ENCODE measurements around the gene FAM151A.

Gene FAM151A

GRCh38 chr1:54652168-54652567 is 28.8 kb upstream of the FAM151A start:
- no peak for TF ChIP-seq CTCF (IDR thresholded peaks at IDR 0.05; ENCODE audit: insufficient read depth, low read length, poor library complexity, severe bottlenecking)
- Histone ChIP-seq H3K27me3 (replicated peaks; ENCODE audit: control insufficient read depth, insufficient read depth, low read length) (no peaks in the 10 kb centered on the region), H3K4me3 (replicated peaks; ENCODE audit: low read depth, low read length) (no peak overlapping the region), H3K36me3 (ENCODE audit: control insufficient read depth, insufficient read depth, low read length) (no peaks in the 10 kb centered on the region)
- no peak for DNase-seq (ENCODE audit: extremely low read depth, insufficient read length)

- H3K4me3 ChIP-seq (replicated peaks; ENCODE audit: low read depth, low read length) = no peak overlapping the region
- H3K27me3 ChIP-seq (replicated peaks; ENCODE audit: control insufficient read depth, insufficient read depth, low read length) = no peaks in the 10 kb centered on the region
- no peak for DNase-seq (ENCODE audit: extremely low read depth, insufficient read length)
Measured at GRCh38 chr1:54651608-54652007, 28.3 kb upstream of the FAM151A start.

GRCh38 chr1:54650417-54650816 is 27.1 kb upstream of the FAM151A start:
- Histone ChIP-seq H3K27me3 (replicated peaks; ENCODE audit: control insufficient read depth, insufficient read depth, low read length) (no peaks in the 10 kb centered on the region), H3K4me3 (replicated peaks; ENCODE audit: low read depth, low read length) (no peak overlapping the region), H3K36me3 (ENCODE audit: control insufficient read depth, insufficient read depth, low read length) (no peaks in the 10 kb centered on the region)
- TF ChIP-seq CTCF (IDR thresholded peaks at IDR 0.05; ENCODE audit: insufficient read depth, low read length, poor library complexity, severe bottlenecking) = no peak
- no peak for DNase-seq (ENCODE audit: extremely low read depth, insufficient read length)

More at GRCh38 chr1:54651608-54652007, 28.3 kb upstream of the FAM151A start:
- H3K36me3 ChIP-seq (ENCODE audit: control insufficient read depth, insufficient read depth, low read length) = no peaks in the 10 kb centered on the region
- TF ChIP-seq CTCF (IDR thresholded peaks at IDR 0.05; ENCODE audit: insufficient read depth, low read length, poor library complexity, severe bottlenecking) = no peak

GRCh38 chr1:54649921-54650320 is 26.6 kb upstream of the FAM151A start:
- Histone ChIP-seq H3K27me3 (replicated peaks; ENCODE audit: control insufficient read depth, insufficient read depth, low read length) (no peaks in the 10 kb centered on the region), H3K4me3 (replicated peaks; ENCODE audit: low read depth, low read length) (no peak overlapping the region), H3K36me3 (ENCODE audit: control insufficient read depth, insufficient read depth, low read length) (no peaks in the 10 kb centered on the region)
- no peak for DNase-seq (ENCODE audit: extremely low read depth, insufficient read length)
- no peak for TF ChIP-seq CTCF (IDR thresholded peaks at IDR 0.05; ENCODE audit: insufficient read depth, low read length, poor library complexity, severe bottlenecking)

- no peak for DNase-seq (ENCODE audit: extremely low read depth, insufficient read length)
- H3K27me3 ChIP-seq (replicated peaks; ENCODE audit: control insufficient read depth, insufficient read depth, low read length) = no peaks in the 10 kb centered on the region
- TF ChIP-seq CTCF (IDR thresholded peaks at IDR 0.05; ENCODE audit: insufficient read depth, low read length, poor library complexity, severe bottlenecking) = no peak
- no peaks in the 10 kb centered on the region for H3K36me3 ChIP-seq (ENCODE audit: control insufficient read depth, insufficient read depth, low read length)
- no peak overlapping the region for H3K4me3 ChIP-seq (replicated peaks; ENCODE audit: low read depth, low read length)
Measured at GRCh38 chr1:54649130-54649898, 26.0 kb upstream of the FAM151A start.
